NB4 (cell line): ENCODE measurements around the gene ERI3.

Experiments
- MYC ChIP-seq: IDR thresholded peaks from 2 replicates; pipeline ENCODE4 v1.6.1; 2011; ENCODE audit warnings: low read depth, low read length
- POLR2A ChIP-seq: IDR thresholded peaks from 2 replicates; pipeline ENCODE4 v1.6.1; 2011; ENCODE audit warnings: mild to moderate bottlenecking; ENCODE audit not compliant: insufficient read length; ENCODE audit errors: extremely low read depth
- TF ChIP-seq, protein P1 (sequence below): IDR thresholded peaks from one replicate; pipeline ENCODE4 v1.5.1; 2012; ENCODE audit warnings: low read depth, low read length
- TF ChIP-seq, protein P2 (sequence below): IDR thresholded peaks from 2 replicates; pipeline ENCODE4 v1.6.1; 2011; ENCODE audit warnings: low read depth, low read length

DNA sequence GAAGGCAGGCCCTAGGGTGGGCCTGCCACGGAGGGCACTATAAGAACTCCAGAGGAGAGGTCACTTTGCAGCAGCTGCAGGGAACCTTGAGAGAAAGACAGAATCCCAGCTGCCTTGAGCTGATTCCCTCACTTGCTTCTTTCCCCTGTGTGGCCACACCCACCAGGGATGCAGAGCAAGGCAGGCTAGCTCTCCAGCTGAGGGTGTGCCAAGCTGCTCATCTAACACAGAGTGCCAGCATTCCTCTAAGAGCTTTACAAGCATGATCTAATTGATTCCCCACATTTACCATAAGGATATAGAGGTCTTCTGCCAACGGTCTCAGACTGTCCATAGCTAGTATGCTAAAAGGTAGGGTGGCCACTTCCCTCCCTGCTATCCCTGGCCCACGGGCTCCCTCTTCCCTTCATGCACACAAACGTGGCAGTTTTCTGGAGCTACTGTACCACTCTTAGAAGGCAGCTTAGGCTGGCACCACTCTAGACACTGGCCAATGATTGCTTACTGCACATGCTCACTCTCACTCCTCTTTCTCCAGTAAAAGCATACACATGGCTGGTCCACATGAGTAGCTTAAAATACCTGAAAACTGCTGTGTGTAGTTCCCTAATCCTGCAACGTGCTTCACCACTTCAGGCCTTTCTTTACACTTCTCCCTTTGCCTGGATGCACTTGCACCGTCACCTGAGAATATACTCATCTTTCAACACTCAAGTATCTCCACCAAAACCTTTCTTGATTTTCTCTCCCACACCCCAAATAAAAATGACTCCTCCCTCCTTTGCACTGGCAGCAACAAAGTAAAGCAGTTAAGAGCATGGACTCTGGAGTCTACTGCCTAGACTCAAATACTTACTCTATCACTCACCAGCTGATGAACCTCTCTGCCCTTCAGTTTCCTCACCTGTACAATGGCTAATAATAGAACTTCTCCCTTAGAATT lies 84.1 kb downstream of the ERI3 start:
- TF ChIP-seq, protein P1, sequence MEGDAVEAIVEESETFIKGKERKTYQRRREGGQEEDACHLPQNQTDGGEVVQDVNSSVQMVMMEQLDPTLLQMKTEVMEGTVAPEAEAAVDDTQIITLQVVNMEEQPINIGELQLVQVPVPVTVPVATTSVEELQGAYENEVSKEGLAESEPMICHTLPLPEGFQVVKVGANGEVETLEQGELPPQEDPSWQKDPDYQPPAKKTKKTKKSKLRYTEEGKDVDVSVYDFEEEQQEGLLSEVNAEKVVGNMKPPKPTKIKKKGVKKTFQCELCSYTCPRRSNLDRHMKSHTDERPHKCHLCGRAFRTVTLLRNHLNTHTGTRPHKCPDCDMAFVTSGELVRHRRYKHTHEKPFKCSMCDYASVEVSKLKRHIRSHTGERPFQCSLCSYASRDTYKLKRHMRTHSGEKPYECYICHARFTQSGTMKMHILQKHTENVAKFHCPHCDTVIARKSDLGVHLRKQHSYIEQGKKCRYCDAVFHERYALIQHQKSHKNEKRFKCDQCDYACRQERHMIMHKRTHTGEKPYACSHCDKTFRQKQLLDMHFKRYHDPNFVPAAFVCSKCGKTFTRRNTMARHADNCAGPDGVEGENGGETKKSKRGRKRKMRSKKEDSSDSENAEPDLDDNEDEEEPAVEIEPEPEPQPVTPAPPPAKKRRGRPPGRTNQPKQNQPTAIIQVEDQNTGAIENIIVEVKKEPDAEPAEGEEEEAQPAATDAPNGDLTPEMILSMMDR: no peak
- TF ChIP-seq POLR2A: no peak
- TF ChIP-seq, protein P2, sequence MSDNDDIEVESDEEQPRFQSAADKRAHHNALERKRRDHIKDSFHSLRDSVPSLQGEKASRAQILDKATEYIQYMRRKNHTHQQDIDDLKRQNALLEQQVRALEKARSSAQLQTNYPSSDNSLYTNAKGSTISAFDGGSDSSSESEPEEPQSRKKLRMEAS: no peak
- no peak for TF ChIP-seq MYC
